Transverse colon (tissue), 4 donors: ENCODE measurements around the gene KRTAP5-11. TPM values are rescaled to one million over a fixed set of nuclear protein-coding genes. Genes with fewer than 3 reads are reported as not detected.
A peak's percentile ranks its signal among the peaks of the same experiment; 100 is the strongest.
"Not testable (repeated sequence)": the region's sequence is repeated elsewhere in the genome, so short reads cannot be mapped to it uniquely, and the experiment has no call there.

ENCODE experiments used
- DNase-seq: peaks from one replicate; pipeline ENCODE4 v3.0.0-alpha.2; 2019
- H3K27ac ChIP-seq, 4 donors: fragments of 200-600 bp; sonication (generic); 2 replicates each; pipeline ENCODE4 v1.5.1; 2016 to 2018; ENCODE audit warnings: inconsistent platforms in 4 of 4
- H3K27me3 ChIP-seq: fragments of 200-600 bp; sonication (generic); 2 replicates; pipeline ENCODE4 v1.5.1; 2017; ENCODE audit warnings: inconsistent platforms
- H3K36me3 ChIP-seq, 4 donors: fragments of 200-600 bp; sonication (generic); 2 replicates each; pipeline ENCODE4 v1.5.1; 2017 to 2019; ENCODE audit warnings: inconsistent platforms in 4 of 4
- H3K4me1 ChIP-seq, 4 donors: fragments of 200-600 bp; sonication (generic); 2 replicates each; pipeline ENCODE4 v1.5.1; 2017 to 2020; ENCODE audit warnings: inconsistent platforms in 4 of 4
- H3K4me3 ChIP-seq, 4 donors: fragments of 200-600 bp; sonication (generic); 1 replicate in 1 of 4; 2 replicates in 3 of 4; pipeline versions ENCODE4 v1.5.1 to v1.6.1; 2017 to 2019; ENCODE audit warnings: inconsistent platforms in 4 of 4
- H3K9me3 ChIP-seq, 2 donors: fragments of 200-600 bp; sonication (generic); 2 replicates each; pipeline ENCODE4 v1.5.1; 2017 to 2019; ENCODE audit warnings: inconsistent platforms in 2 of 2
- CTCF ChIP-seq, 5 experiments: fragments of 200-600 bp in 3 of 5; fragments of 450-650 bp in 2 of 5; sonication (generic) in 3 of 5; IDR thresholded peaks; 1 replicate in 2 of 5; 2 replicates in 3 of 5; pipeline ENCODE4 v1.5.1; 2016 to 2017; ENCODE audit warnings: antibody characterized with exemption in 5 of 5, inconsistent platforms in 3 of 5, mild to moderate bottlenecking in 2 of 5, moderate library complexity in 1 of 5
- EP300 ChIP-seq: sonication (generic); formaldehyde crosslinking; IDR thresholded peaks from one replicate; pipeline ENCODE4 v1.6.1; 2017; ENCODE audit warnings: antibody characterized with exemption, low read depth
- POLR2A ChIP-seq: fragments of 450-650 bp; IDR thresholded peaks from one replicate; pipeline ENCODE4 v1.6.1; 2016; ENCODE audit warnings: antibody characterized with exemption, mild to moderate bottlenecking, moderate library complexity
- POLR2AphosphoS5 ChIP-seq, 3 donors: sonication (generic); formaldehyde crosslinking; IDR thresholded peaks; one replicate each; pipeline ENCODE4 v1.6.1; 2016; ENCODE audit warnings: antibody characterized with exemption in 3 of 3
- whole genome bisulfite sequencing, 2 donors: methylation state at CpG; one replicate each; pipeline ENCODE4 v1.1.5; 2018; ENCODE audit warnings: low coverage in 1 of 2; 5-methylcytosine and 5-hydroxymethylcytosine counted together
- in situ Hi-C, 4 donors: fragments of 200-750 bp; cut with MboI; loops; one replicate each; pipeline versions ENCODE4 v1.15.0 to v1.15.1; 2017; ENCODE audit warnings: low sequenced_read_pairs in 3 of 4, low pct_ligation_motif_present in 1 of 4, low pct_unique_long_range_greater_than_20kb in 1 of 4
- intact Hi-C: fragments of 100-400 bp; cut with DNase I; formaldehyde crosslinking; loops from one replicate; pipeline ENCODE4 v1.15.1; 2023; ENCODE audit warnings: low total_unique reads
- total RNA-seq, 4 donors: library from RNA; depleted of rRNA; stranded (reverse); fragments of >200 nt; gene quantifications; one replicate each; pipeline ENCODE4 v1.1.0, GENCODE V29; 2016

The KRTAP5-11 gene
- total RNA-seq, 4 donors from 2014 or later: not detected

GRCh38 chr11:71572811-71573210 is 9.9 kb downstream of the KRTAP5-11 start:
- Histone ChIP-seq H3K27me3 (no peaks in the 10 kb centered on the region), H3K4me3 (no peak overlapping the region), H3K27ac (no peak overlapping the region), H3K4me1 (peaks cover 0 to 3% (median 0%) of the 10 kb centered on the region in 4 donors), H3K9me3 (no peaks in the 10 kb centered on the region), H3K36me3 (no peaks in the 10 kb centered on the region)
- DNase-seq: no peak
- in situ Hi-C loops: no loop called here
- no peak for TF ChIP-seq POLR2AphosphoS5 (IDR thresholded peaks at IDR 0.05)
- no peak for TF ChIP-seq EP300
- TF ChIP-seq CTCF (IDR thresholded peaks at IDR 0.05): no peak
- TF ChIP-seq POLR2A: no peak
- WGBS, 2 donors: 60 to 87% methylated on average over 4 to 11 of the region's 11 CpGs
- intact Hi-C loops: loop anchor here (10.0 kb wide), 1 partner anchor 552 kb away; no protein-coding TSS in a partner anchor

GRCh38 chr11:71571101-71571850 is 11.4 kb downstream of the KRTAP5-11 start:
- in situ Hi-C loops, H3K36me3 ChIP-seq, H3K4me3 ChIP-seq, H3K4me1 ChIP-seq, H3K27ac ChIP-seq, H3K27me3 ChIP-seq, H3K9me3 ChIP-seq, DNase-seq: not testable (repeated sequence)
- intact Hi-C loops: loop anchor here (10.0 kb wide), 1 partner anchor 554 kb away; no protein-coding TSS in a partner anchor
- WGBS, 2 donors: 51 to 85% methylated on average over 5 to 37 of the region's 39 CpGs

DNA sequence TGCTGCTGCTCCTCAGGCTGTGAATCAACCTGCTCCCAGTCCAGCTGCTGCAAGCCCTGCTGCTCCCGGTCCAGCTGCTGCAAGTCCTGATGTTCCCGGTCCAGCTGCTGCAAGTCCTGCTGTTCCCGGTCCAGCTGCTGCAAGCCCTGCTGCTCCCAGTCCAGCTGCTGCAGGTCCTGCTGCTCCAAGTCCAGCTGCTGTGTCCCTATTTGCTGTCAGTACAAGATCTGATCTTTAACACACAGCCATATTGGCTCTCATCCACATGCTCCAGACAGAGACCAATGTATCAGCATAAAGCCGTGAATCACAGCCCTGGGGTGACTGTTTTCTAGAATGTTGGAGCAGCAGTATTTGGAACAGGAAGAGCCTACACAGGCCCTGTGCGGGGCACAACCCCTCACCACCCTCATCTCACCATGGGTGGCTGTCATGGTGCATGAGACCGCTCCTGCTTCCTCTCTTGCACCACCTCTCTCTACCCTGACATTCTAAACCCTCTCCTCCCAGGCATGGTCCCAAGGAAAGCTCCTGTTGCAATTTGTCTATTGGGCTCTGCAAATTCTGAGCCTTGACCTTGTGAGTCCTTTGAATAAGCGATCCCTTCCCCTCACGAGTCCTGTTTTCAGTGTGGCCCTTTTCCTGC is 13.8 kb downstream of the KRTAP5-11 start:
- intact Hi-C loops: loop anchor here (5.0 kb wide), 1 partner anchor 1138 kb away; no protein-coding TSS in a partner anchor
- no peaks in the 10 kb centered on the region for H3K36me3 ChIP-seq
- DNase-seq: no peak
- 65% methylated on average over 8 of the region's 8 CpGs; no CpG with 5 or more reads in 1 of the 2 donors for WGBS, 2 donors
- in situ Hi-C loops: no loop called here
- H3K9me3 ChIP-seq: no peaks in the 10 kb centered on the region
- no peak overlapping the region for H3K27ac ChIP-seq
- peaks cover 0 to 3% (median 0%) of the 10 kb centered on the region in 4 donors for H3K4me1 ChIP-seq
- no peak overlapping the region for H3K4me3 ChIP-seq
- TF ChIP-seq POLR2A (no peak), EP300 (no peak), POLR2AphosphoS5 (IDR thresholded peaks at IDR 0.05) (peak in 1 of 3 donors; percentile 18)
- peaks cover 8% of the 10 kb centered on the region for H3K27me3 ChIP-seq

GRCh38 chr11:71567633-71568032 is 15.0 kb downstream of the KRTAP5-11 start:
- H3K4me3 ChIP-seq, DNase-seq, H3K27ac ChIP-seq, H3K4me1 ChIP-seq, H3K36me3 ChIP-seq, in situ Hi-C loops, H3K9me3 ChIP-seq: not testable (repeated sequence)
- peaks cover 14% of the 10 kb centered on the region for H3K27me3 ChIP-seq
- 43 to 85% methylated on average over 2 to 7 of the region's 8 CpGs for WGBS, 2 donors
- intact Hi-C loops: loop anchor here (5.0 kb wide), 1 partner anchor 1140 kb away; no protein-coding TSS in a partner anchor

GRCh38 chr11:71566626-71567599 is 15.8 kb downstream of the KRTAP5-11 start:
- H3K4me1 ChIP-seq, in situ Hi-C loops, H3K9me3 ChIP-seq, H3K27ac ChIP-seq, DNase-seq, H3K36me3 ChIP-seq, H3K4me3 ChIP-seq: not testable (repeated sequence)
- intact Hi-C loops: loop anchor here (5.0 kb wide), 1 partner anchor 1140 kb away; no protein-coding TSS in a partner anchor
- H3K27me3 ChIP-seq: peaks cover 15% of the 10 kb centered on the region
- 27 to 66% methylated on average over 3 to 17 of the region's 21 CpGs for WGBS, 2 donors
